Neural cell (in vitro differentiated cells): ENCODE data around the gene SH3RF3.

Experiments
- CTCF ChIP-seq: fragments of 450-650 bp; IDR thresholded peaks from 2 replicates; pipeline ENCODE4 v1.5.1; 2014; ENCODE audit warnings: antibody characterized with exemption, mild to moderate bottlenecking, moderate library complexity; ENCODE audit not compliant: poor library complexity, severe bottlenecking
- EP300 ChIP-seq: fragments of 450-650 bp; conservative IDR thresholded peaks from 2 replicates; pipeline ENCODE4 v1.6.1; 2014; ENCODE audit warnings: antibody characterized with exemption, mild to moderate bottlenecking, moderate library complexity; ENCODE audit not compliant: poor library complexity, severe bottlenecking
- EZH2 ChIP-seq: fragments of 200-600, 300-800 bp; shearing (Covaris generic), sonication (generic); IDR thresholded peaks from 2 replicates; pipeline ENCODE4 v1.6.1; 2014; ENCODE audit warnings: antibody characterized with exemption, low read length, borderline replicate concordance, mild to moderate bottlenecking; ENCODE audit not compliant: insufficient read depth, poor library complexity, severe bottlenecking
- MXI1 ChIP-seq: fragments of 450-650 bp; conservative IDR thresholded peaks from 2 replicates; pipeline ENCODE4 v1.6.1; 2014; ENCODE audit warnings: antibody characterized with exemption, mild to moderate bottlenecking; ENCODE audit not compliant: poor library complexity, severe bottlenecking
- POLR2AphosphoS5 ChIP-seq: IDR thresholded peaks from 2 replicates; pipeline ENCODE4 v1.6.1; 2012
- REST ChIP-seq: IDR thresholded peaks from 2 replicates; pipeline ENCODE4 v1.6.1; 2012; ENCODE audit warnings: borderline replicate concordance
- SMC3 ChIP-seq: fragments of 450-650 bp; conservative IDR thresholded peaks from 2 replicates; pipeline ENCODE4 v1.6.1; 2014; ENCODE audit warnings: antibody characterized with exemption, mild to moderate bottlenecking, moderate library complexity; ENCODE audit not compliant: poor library complexity
- TAF1 ChIP-seq: IDR thresholded peaks from 2 replicates; pipeline ENCODE4 v1.6.1; 2012; ENCODE audit warnings: low read depth

- TF ChIP-seq REST, result no peak
- no peak for TF ChIP-seq POLR2AphosphoS5
- no peak for TF ChIP-seq EZH2
- no peak for TF ChIP-seq CTCF
- no peak for TF ChIP-seq SMC3
- no peak for TF ChIP-seq TAF1
- TF ChIP-seq EP300, result no peak
- TF ChIP-seq MXI1, result no peak
These were observed 309.1 kb downstream of the SH3RF3 start for GRCh38 chr2:109438146-109438545.
